HG03097 (cell line): Measurements from ENCODE around the gene ITGBL1.

Experiments used
- ATAC-seq: cut with Tn5 transposase; IDR thresholded peaks from one replicate; pipeline ENCODE4 v1.9.1; 2021; ENCODE audit not compliant: unreplicated experiment, low FRiP score

The ITGBL1 gene, protein sequence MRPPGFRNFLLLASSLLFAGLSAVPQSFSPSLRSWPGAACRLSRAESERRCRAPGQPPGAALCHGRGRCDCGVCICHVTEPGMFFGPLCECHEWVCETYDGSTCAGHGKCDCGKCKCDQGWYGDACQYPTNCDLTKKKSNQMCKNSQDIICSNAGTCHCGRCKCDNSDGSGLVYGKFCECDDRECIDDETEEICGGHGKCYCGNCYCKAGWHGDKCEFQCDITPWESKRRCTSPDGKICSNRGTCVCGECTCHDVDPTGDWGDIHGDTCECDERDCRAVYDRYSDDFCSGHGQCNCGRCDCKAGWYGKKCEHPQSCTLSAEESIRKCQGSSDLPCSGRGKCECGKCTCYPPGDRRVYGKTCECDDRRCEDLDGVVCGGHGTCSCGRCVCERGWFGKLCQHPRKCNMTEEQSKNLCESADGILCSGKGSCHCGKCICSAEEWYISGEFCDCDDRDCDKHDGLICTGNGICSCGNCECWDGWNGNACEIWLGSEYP

DNA sequence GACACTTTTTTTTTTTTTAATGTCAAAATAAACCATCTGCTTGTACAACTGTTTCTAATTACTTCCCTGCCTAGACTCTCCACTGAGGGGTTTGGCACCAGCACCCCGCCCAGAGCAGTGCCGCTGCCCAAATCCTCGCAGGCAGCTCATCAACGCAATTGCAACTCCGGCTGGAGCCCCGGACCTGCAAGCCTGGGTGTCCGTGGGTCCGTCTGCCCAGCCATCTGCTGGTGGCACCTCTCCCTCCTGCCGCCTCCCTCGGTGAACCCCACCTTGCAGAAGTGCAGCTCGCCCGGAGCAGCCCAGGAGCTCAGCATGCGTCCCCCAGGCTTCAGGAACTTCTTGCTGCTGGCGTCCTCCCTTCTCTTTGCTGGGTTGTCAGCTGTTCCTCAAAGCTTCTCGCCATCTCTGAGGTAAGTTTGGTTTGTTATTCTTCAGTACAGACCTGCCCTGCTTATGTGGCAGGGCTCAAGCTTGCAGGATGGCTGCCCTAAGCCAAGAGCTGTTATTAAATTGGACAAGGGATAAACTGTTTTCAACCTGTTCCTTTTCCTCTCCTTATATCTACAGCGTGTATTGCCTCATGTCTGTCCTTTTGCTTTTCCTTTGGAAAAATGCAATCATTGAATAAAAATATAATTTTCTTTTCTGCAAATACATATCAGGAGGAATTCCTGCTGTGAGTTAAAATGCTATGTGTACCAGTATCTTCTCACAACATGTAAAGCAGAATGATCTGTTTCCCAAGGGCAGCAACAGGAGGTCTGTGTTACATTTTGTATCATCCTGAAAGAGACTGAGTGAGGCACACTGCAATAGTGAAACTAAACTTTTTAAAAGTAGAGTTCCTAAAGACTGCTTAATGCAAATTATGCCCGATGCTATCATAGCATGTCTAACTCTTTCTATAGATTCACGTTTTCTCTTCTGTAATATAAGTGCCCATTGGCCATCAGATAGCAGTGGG is at the start of gene ITGBL1:
ITGBL1 (plus strand) TSS at position 157 of the 967 bp plus-strand sequence; CDS start at position 316, 159 bp downstream.
- peak; percentile 85 for ATAC-seq

DNA sequence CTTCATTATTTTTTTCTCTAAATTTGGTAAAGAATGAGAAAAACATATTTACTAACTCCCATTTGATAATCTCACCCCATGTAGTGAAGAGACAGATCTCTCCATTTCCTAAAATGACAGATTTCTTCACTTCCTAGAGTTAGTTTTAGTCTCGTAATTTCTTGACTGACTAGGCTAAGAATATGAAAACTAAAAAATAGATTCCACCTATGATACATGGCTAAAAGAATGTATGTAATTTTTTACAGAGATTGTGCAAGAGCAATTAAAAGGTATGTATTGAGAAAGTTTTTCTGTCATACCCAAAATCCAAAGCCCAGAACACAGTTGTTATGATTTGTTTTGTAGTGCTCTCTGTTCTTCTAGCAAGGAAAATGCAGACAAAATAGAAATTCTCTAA is 45.7 kb upstream of the ITGBL1 start:
- ATAC-seq = no peak

DNA sequence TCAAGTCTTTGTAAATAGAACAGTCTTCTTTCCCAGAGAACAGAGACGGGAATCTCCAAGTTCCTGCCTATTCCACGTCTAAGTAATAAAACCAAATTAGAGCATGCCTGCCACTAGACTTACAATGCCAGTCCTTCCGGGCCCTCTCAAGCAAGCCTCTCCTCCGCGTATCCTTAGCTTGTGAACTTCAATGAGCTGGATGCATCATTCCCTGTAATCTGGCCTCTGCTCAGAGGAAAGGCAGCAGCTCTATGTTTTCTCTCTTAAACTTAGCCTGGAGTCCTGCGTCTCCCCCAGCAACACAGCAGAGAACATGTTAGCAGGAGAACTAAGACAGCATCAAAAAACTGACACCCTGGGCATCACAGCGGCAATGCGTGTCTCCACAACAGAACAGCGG is 44.3 kb upstream of the ITGBL1 start:
- no peak for ATAC-seq

DNA sequence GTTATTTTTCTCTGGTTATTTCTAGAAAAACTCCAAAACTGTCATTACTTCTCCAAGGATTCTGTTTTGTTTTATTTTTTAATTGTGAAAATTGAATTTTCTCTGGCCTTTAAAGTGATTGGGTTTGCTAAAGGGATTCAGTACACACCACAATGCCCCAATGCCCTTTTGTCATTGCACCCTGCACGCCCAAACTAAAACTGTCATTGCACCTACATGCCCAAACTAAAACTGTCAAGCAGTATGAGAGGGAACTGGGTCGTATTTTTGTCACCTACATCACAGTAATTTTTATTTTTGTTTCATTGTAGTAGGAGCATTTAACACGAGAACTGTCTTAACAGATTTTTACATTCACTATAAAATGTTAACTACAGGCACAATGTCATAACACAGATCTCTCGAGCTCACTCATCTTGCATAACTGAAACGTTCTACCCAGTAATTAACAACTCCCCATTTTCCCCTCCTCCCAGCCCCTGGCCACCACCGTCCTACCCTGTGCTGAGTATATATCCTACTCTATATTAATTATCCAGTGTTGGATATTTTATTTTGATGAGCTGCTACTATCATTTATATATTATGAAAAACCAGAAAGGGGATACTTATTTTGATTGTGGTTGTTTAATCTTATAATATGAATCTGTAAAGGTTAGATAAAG is 43.4 kb upstream of the ITGBL1 start:
- ATAC-seq = no peak

DNA sequence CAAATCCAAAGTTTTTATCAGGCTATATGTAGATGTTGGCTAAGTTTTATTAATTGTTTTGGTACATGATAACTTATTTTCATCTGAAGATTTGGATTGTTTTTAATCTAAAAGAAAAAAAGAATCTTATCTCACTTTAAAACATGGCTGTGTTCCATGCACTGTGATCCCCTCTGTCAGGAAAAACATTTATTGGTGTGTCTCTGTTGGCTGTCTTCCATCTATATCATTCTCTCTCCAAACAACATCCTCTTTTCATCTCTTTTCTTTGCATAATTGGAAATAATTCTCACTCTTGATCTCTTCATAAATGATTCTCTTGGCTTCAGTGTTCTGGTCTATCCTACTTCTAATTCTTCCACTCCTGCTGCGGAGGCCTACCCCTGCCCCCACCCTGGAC is 40.4 kb upstream of the ITGBL1 start:
- no peak for ATAC-seq

DNA sequence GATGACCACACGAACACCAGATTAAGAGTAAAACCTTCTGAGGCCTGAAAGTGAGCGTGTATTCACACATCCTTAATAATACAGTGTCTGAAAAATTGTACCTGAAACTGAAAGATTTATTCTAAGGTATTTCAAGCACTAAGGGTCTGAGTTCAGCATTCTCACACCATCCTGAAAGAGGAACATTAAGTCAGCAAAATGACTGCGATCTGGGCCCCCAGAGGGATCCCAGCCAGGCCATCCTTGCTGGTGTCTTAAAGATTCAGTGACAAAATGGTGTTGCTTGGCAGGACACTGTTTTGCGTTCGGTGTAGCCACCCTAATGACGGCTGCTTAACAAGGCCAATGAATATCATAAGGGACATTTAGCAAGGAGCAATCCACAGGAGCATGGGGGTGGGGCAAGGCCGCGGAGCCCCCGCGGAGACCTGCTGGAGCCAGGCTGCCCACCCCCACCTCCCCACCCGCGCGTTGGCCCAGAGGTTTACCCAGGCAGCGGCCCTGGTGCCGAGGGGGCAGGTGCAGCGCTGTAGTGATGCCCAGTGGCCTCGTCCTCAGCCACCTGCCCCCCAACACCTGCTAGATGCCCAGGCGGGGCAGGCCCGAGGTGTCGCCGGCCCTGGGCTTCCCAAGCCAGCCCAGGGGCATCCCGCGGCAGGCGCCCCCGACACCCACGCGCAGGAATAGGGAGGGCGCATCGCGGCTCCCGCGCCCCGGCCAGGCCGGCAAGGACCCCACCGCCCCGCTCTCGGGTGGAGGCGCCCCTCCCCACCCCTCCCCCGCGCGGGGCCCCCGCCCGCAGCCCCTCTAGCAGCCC is 36.9 kb upstream of the ITGBL1 start:
- ATAC-seq = no peak

DNA sequence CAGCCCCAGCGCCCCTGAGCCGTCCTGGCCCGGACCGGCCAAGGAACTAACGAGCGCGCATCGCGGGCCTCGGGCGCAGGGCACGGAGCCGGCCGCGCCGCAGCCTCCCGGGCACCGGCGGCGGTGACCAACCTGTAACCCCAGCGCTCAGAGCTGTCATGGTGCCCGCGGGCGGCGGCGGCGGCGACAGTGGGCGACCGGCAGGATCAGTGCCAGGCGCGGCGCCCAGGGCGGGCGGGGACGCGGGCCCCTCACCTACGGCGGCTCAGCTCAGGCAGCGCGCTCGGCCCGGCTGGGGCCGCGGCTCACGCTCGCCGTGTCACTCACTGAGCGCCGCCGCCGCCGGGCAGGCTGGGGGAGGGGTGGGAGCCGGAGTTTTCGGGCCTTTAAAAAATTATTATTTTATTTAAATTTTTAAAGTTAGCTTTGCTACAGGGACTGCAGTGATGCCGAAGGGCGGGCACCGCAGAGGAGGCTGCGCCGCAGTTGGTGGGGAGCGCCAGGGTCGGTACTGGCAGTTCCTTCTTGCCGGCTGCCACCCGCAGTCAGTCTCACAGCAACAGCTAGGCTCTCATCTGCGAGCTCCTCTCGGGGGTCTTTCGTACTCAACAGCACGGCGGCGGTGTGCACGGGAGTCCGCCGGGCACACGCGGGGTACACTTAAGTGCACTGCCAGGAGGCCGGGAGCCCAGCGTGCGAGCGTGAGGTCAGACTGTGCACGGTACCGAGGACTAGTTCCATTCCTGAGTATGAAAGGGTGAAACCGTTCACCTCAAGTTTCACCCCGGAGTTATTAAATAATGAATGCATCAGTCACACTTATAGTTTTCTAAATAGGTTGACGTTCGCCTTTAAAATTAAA is 36.1 kb upstream of the ITGBL1 start, which contains the start of gene NALCN:
NALCN (minus strand) TSS at position 328 of the 862 bp plus-strand sequence. CDS start 17,382 bp downstream, outside the sequence.
- no peak for ATAC-seq

DNA sequence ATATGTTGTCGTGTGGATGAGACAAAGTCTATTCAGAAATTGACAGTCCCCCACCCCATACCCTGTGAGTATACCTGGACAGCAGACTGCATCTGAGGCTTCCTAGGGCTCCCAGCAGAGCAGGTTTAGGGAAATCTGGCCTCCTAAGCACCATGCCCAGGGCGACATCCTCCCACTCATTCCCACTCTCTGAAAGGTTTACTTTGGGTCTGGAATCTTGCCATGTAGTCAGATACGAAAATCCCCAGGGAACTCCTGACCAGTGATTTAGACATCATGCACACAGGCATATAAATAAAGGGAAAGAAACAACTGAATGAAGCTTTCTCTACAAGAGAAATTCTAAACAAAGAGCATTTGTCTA is 35.5 kb upstream of the ITGBL1 start:
- ATAC-seq = no peak

DNA sequence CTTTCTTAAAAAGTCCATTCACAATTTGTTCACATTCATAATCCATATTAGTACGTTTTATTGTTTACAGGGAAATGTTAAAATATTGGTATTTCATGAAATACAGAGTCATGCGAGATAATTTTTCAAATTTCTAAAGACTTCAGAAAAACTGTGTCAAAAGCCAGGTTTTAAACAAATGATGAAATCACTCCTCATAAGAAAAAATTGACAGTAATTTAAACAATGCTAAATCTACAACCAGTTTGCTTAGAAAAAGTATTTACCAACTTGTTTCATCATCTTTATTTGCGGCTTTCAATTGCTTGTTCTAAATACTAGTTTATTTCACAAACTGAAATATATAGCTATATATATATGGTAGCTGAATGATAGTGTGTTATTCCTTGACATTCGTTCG is 35.0 kb upstream of the ITGBL1 start:
- ATAC-seq = no peak

DNA sequence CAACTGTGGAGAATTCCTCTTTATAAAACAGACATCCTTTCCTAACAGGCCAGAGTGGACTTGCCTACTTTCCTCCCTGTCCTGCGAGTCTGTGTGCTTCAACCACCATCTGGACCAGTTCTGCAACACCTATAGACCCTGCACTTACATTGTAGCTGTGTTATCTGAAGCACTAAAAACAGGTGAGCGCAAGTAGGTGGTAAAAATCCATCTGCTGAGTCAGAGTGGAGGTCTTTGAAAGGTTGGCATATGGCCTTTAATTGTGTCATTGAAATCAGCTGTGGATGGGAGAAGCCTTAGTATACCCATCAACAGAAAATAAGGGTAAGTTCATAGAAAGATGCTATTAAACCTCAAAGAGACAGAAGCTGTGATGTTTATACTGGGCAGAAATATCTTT is 28.6 kb upstream of the ITGBL1 start:
- no peak for ATAC-seq

DNA sequence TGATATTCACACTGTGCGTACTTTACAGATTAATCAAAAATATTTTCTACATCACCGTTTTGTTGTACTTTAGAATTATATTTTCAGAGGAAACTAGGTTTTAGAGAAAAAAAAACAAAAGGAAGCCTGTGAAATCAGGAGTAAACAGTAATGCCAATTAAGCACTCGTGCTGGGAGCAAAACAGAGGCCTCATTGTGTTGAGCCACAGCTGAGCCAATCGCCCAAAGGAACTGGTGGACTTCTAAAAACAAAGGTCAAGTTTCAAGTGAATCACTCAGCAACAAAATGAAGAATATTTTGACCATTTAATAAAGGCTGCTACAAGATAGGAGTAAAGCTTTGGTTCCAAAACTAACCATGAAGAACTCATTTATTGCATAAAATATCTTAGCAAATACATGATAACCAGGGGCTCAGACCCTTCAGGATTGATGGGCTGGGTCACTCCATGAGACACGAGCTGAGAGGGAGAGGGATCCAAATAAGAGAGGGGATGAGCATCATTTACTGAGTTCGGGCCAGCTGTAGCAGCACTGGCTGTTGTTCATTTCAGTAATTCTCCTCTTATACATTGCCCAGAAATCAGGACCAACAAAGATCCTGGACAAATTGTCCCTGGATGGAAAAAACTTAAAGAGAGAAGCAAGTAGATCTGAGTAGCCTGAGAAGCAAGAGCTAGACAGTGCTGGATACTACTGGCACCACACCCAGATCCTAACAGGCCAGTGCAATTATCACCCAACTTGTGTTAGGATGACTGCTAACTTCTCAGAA is 27.9 kb upstream of the ITGBL1 start:
- ATAC-seq = no peak

DNA sequence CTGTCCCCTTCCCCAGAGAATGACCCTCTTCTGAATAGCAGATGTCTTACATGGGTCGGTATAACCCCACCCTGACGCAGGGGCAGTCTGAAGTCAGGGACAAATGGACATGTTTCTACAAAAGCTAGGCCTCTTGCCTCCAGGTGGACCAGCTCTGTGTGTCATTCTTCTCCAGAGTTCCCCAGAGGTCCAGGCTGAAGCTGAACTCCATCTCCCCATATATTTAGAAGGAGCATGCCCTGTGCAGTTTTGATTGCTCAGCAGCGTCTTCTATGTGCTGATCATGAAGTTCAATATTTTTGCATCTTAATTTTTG is 27.4 kb upstream of the ITGBL1 start:
- no peak for ATAC-seq

DNA sequence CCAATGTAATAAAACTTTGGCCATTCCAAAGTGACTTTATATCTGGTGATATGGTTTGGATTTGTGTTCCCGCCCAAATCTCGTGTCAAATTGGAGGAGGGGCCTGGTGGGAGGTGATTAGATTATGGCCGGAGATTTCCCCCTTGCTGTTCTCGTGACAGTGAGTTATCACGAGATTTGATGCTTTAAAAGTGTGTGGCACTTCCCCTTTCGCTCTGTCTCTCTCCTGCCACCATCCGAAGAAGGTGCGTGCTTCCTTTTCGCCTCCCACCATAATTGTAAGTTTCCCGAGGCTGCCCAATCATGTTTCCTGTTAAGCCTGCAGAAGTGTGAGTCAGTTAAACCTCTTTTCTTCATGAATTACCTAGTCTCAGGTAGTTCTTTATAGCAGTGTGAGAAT is 26.9 kb upstream of the ITGBL1 start:
- ATAC-seq = no peak

DNA sequence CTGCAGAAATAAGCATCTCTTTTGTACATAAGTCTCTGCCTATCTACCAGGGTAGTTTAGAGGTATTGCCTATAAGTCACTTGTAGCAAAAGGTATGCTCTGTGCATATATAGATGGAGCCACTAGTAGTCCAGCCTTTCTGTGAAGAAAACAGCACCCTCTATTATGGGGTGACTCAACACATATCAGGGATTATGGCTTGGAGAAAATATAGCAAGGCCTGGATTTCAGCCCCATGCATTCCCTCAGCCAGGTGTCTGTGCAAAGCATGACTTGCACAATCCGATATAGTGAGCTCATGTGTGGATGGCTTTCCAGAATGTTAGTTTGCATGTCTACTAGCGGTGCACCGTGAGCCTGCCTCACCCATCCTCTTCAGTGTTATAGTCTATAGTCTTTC is 22.7 kb upstream of the ITGBL1 start:
- ATAC-seq = no peak

DNA sequence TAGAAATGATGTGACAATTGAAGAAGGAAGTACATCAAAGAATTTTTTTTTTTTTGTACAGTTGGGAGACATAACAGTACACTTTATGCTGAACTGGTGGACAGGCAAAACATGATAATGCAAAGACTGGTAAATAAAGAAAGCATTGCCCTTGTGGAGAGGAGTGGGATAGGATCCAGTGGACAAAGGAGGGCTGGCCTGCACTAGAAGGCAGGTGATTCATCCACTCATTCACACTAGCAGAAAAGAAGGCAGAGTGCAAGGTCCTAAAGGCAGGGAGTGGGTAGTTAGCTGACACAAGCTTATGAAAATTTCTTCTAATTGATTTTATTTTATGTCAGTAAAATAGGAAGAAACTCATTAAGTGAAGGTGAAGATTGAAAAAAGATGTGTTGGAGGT is 18.6 kb upstream of the ITGBL1 start:
- no peak for ATAC-seq

DNA sequence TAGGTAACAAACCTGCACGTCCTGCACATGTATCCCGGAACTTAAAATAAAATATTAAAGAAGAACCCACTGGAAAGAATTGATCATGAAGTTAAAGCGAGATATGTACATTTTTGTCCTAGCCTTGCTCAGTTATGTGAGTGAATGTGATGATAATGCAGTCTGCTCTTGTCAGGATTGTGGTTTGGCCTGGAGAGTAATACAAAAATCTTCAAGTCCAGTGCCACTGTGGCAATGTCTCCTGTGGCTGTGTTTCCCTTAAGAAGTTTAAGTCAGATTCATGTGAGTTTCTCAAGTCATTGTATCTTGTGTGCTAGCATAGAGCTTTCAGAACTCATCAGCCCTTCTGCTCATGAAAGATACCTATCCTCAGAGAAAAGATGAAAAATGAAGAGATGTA is 18.0 kb upstream of the ITGBL1 start:
- no peak for ATAC-seq

DNA sequence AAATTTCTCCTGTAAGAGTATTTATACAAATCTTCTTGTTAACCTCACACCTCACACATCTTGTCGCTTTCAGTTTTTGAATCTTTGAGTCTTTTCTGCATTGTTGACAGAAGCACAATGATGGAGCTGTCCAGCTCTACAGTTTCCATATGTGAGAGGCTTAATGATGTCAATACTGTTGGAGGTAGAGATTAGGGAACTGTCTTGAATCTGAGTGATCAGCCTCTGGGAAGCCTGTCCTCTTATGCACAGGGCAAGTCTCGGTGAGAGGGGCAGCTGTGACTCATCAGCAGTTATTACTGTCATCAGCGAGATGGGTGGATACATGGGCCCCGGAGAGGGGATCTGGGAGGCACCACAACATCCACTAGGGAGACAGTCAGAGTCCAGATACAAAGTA is 4.6 kb upstream of the ITGBL1 start:
- ATAC-seq = no peak
